ENCODE data around the gene SLC48A1.

Gene SLC48A1

GRCh38 chr12:47779943-47780504 is 7.0 kb downstream of the SLC48A1 start:
- Histone ChIP-seq H3K27ac (no peak overlapping the region), H3K36me3 (ENCODE audit: insufficient read depth, low read length) (peaks cover 19% of the 10 kb centered on the region; the same call in 1 of the 2 replicates), H3K9me3 (ENCODE audit: low read depth, low read length) (no peaks in the 10 kb centered on the region), H3K9ac (ENCODE audit: insufficient read length) (no peak overlapping the region), H3K4me3 (no peak overlapping the region)
- TF ChIP-seq EZH2 (IDR thresholded peaks at IDR 0.05) (no peak), POLR2AphosphoS5 (IDR thresholded peaks at IDR 0.05; ENCODE audit: borderline replicate concordance, low read depth, low read length) (no peak), FOXP2 (optimal IDR thresholded peaks at IDR 0.05; ENCODE audit: control extremely low read depth, extremely low read length, insufficient read depth) (no peak)
- DNase-seq (ENCODE audit: low read depth, low spot score), result no peak

GRCh38 chr12:47781479-47782371 is 8.7 kb downstream of the SLC48A1 start:
- no peak for DNase-seq (ENCODE audit: low read depth, low spot score)
- TF ChIP-seq FOXP2 (optimal IDR thresholded peaks at IDR 0.05; ENCODE audit: control extremely low read depth, extremely low read length, insufficient read depth) (no peak), POLR2AphosphoS5 (IDR thresholded peaks at IDR 0.05; ENCODE audit: borderline replicate concordance, low read depth, low read length) (no peak), EZH2 (IDR thresholded peaks at IDR 0.05) (no peak)
- peaks cover 24% of the 10 kb centered on the region; the same call in 1 of the 2 replicates for H3K36me3 ChIP-seq (ENCODE audit: insufficient read depth, low read length)
- H3K9me3 ChIP-seq (ENCODE audit: low read depth, low read length), result no peaks in the 10 kb centered on the region
- no peak overlapping the region for H3K9ac ChIP-seq (ENCODE audit: insufficient read length)
- no peak overlapping the region for H3K4me3 ChIP-seq
- no peak overlapping the region for H3K27ac ChIP-seq

GRCh38 chr12:47782372-47782770 is 9.3 kb downstream of the SLC48A1 start:
- TF ChIP-seq FOXP2 (optimal IDR thresholded peaks at IDR 0.05; ENCODE audit: control extremely low read depth, extremely low read length, insufficient read depth) (no peak), EZH2 (IDR thresholded peaks at IDR 0.05) (no peak), POLR2AphosphoS5 (IDR thresholded peaks at IDR 0.05; ENCODE audit: borderline replicate concordance, low read depth, low read length) (no peak)
- Histone ChIP-seq H3K9me3 (ENCODE audit: low read depth, low read length) (no peaks in the 10 kb centered on the region), H3K4me3 (no peak overlapping the region), H3K36me3 (ENCODE audit: insufficient read depth, low read length) (peaks cover 25% of the 10 kb centered on the region; the same call in 1 of the 2 replicates), H3K27ac (no peak overlapping the region), H3K9ac (ENCODE audit: insufficient read length) (no peak overlapping the region)
- no peak for DNase-seq (ENCODE audit: low read depth, low spot score)

GRCh38 chr12:47783024-47783755 is 10.2 kb downstream of the SLC48A1 start:
- no peaks in the 10 kb centered on the region for H3K9me3 ChIP-seq (ENCODE audit: low read depth, low read length)
- no peak for TF ChIP-seq FOXP2 (optimal IDR thresholded peaks at IDR 0.05; ENCODE audit: control extremely low read depth, extremely low read length, insufficient read depth)
- no peak for TF ChIP-seq POLR2AphosphoS5 (IDR thresholded peaks at IDR 0.05; ENCODE audit: borderline replicate concordance, low read depth, low read length)
- TF ChIP-seq EZH2 (IDR thresholded peaks at IDR 0.05), result no peak
- no peak overlapping the region for H3K27ac ChIP-seq
- no peak overlapping the region for H3K9ac ChIP-seq (ENCODE audit: insufficient read length)
- peaks cover 31% of the 10 kb centered on the region; the same call in 1 of the 2 replicates for H3K36me3 ChIP-seq (ENCODE audit: insufficient read depth, low read length)
- no peak overlapping the region for H3K4me3 ChIP-seq
- no peak for DNase-seq (ENCODE audit: low read depth, low spot score)

GRCh38 chr12:47783821-47784819 is 11.1 kb downstream of the SLC48A1 start:
- Histone ChIP-seq H3K9ac (ENCODE audit: insufficient read length) (no peak overlapping the region), H3K27ac (no peak overlapping the region), H3K9me3 (ENCODE audit: low read depth, low read length) (no peaks in the 10 kb centered on the region)

GRCh38 chr12:47785036-47785886 is 12.2 kb downstream of the SLC48A1 start:
- no peak for DNase-seq (ENCODE audit: low read depth, low spot score)
- H3K27ac ChIP-seq, result no peak overlapping the region
- no peak overlapping the region for H3K9ac ChIP-seq (ENCODE audit: insufficient read length)
- TF ChIP-seq FOXP2 (optimal IDR thresholded peaks at IDR 0.05; ENCODE audit: control extremely low read depth, extremely low read length, insufficient read depth) (no peak), EZH2 (IDR thresholded peaks at IDR 0.05) (no peak), POLR2AphosphoS5 (IDR thresholded peaks at IDR 0.05; ENCODE audit: borderline replicate concordance, low read depth, low read length) (no peak)
- no peak overlapping the region for H3K4me3 ChIP-seq
- H3K36me3 ChIP-seq (ENCODE audit: insufficient read depth, low read length), result peaks cover 42% of the 10 kb centered on the region; the same call in 1 of the 2 replicates
- no peaks in the 10 kb centered on the region for H3K9me3 ChIP-seq (ENCODE audit: low read depth, low read length)

More at GRCh38 chr12:47783821-47784819, 11.1 kb downstream of the SLC48A1 start:
- DNase-seq (ENCODE audit: low read depth, low spot score), result no peak
- Histone ChIP-seq H3K4me3 (no peak overlapping the region), H3K36me3 (ENCODE audit: insufficient read depth, low read length) (peaks cover 38% of the 10 kb centered on the region; the same call in 1 of the 2 replicates)
- TF ChIP-seq POLR2AphosphoS5 (IDR thresholded peaks at IDR 0.05; ENCODE audit: borderline replicate concordance, low read depth, low read length) (no peak), EZH2 (IDR thresholded peaks at IDR 0.05) (no peak), FOXP2 (optimal IDR thresholded peaks at IDR 0.05; ENCODE audit: control extremely low read depth, extremely low read length, insufficient read depth) (no peak)
